Uterus (tissue), 2 donors: ENCODE results near the gene PTPRG.

Experiments
- POLR2A ChIP-seq, 2 donors: fragments of 450-650 bp; IDR thresholded peaks; one replicate each; pipeline ENCODE4 v1.6.1; 2016; ENCODE audit warnings: antibody characterized with exemption in 2 of 2, mild to moderate bottlenecking in 1 of 2, moderate library complexity in 1 of 2
- TF ChIP-seq, protein P1 (sequence below), 4 experiments: fragments of 200-600 bp in 2 of 4; fragments of 450-650 bp in 2 of 4; sonication (generic) in 2 of 4; IDR thresholded peaks; one replicate each; pipeline ENCODE4 v1.5.1; 2016 to 2019; ENCODE audit warnings: antibody characterized with exemption in 4 of 4, mild to moderate bottlenecking in 2 of 4, moderate library complexity in 1 of 4

DNA sequence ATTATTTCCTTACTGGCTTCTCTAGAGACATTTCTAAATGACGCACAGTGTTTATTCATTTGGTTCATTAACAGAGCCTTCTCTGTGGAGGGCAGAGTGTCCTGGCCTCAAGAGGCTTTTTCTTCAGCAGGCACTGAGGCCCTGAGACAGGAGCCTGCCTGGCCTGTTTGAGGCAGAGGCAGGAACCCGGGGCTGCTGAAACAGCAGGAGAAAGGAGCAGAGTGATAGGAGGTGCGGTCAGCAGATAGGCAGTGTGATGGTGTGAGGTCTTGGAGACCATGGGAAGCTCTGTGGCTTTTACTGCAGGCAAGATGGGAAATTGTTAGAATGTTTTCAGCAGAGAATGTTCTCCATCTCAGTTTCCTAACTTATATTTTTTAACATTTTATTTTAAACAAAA is 453.7 kb downstream of the PTPRG start:
- TF ChIP-seq POLR2A (IDR thresholded peaks at IDR 0.05): no peak
- TF ChIP-seq, protein P1, sequence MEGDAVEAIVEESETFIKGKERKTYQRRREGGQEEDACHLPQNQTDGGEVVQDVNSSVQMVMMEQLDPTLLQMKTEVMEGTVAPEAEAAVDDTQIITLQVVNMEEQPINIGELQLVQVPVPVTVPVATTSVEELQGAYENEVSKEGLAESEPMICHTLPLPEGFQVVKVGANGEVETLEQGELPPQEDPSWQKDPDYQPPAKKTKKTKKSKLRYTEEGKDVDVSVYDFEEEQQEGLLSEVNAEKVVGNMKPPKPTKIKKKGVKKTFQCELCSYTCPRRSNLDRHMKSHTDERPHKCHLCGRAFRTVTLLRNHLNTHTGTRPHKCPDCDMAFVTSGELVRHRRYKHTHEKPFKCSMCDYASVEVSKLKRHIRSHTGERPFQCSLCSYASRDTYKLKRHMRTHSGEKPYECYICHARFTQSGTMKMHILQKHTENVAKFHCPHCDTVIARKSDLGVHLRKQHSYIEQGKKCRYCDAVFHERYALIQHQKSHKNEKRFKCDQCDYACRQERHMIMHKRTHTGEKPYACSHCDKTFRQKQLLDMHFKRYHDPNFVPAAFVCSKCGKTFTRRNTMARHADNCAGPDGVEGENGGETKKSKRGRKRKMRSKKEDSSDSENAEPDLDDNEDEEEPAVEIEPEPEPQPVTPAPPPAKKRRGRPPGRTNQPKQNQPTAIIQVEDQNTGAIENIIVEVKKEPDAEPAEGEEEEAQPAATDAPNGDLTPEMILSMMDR (IDR thresholded peaks at IDR 0.05): no peak
